ENCODE measurements around the gene XPR1. TPM values are rescaled to one million over a fixed set of nuclear protein-coding genes. Genes with fewer than 3 reads are reported as not detected.

Gene XPR1
- total and polyA plus RNA-seq, 10 of the 15 experiments (the other 5 are each of a cell fraction or from before 2014, with no cell fraction given): 1.1 to 33.9 (median 11.3) TPM

DNA sequence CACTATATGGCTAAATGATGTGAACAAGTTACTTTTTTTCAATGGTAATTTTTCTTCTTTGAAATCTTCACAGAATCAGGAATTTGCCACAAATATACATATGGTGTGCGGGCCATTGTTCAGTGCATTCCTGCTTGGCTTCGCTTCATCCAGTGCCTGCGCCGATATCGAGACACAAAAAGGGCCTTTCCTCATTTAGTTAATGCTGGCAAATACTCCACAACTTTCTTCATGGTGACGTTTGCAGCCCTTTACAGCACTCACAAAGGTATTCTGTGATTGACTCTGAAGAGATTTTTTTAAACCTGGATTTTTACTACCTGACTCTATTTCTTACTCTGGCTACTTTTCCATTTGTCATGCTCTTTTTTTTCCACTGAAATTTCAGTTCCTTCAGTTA, 204.6 kb downstream of the XPR1 start (continued):
- TF ChIP-seq, protein P1, sequence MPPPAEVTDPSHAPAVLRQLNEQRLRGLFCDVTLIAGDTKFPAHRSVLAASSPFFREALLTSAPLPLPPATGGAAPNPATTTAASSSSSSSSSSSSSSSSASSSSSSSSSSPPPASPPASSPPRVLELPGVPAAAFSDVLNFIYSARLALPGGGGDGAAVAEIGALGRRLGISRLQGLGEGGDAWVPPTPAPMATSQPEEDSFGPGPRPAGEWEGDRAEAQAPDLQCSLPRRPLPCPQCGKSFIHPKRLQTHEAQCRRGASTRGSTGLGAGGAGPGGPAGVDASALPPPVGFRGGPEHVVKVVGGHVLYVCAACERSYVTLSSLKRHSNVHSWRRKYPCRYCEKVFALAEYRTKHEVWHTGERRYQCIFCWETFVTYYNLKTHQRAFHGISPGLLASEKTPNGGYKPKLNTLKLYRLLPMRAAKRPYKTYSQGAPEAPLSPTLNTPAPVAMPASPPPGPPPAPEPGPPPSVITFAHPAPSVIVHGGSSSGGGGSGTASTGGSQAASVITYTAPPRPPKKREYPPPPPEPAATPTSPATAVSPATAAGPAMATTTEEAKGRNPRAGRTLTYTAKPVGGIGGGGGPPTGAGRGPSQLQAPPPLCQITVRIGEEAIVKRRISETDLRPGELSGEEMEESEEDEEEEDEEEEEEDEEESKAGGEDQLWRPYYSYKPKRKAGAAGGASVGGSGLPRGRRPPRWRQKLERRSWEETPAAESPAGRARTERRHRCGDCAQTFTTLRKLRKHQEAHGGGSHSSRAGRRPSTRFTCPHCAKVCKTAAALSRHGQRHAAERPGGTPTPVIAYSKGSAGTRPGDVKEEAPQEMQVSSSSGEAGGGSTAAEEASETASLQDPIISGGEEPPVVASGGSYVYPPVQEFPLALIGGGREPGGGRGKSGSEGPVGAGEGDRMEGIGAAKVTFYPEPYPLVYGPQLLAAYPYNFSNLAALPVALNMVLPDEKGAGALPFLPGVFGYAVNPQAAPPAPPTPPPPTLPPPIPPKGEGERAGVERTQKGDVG (CRISPR knock-in tag; IDR thresholded peaks at IDR 0.05): no peak
- TF ChIP-seq ZNF274 (IDR thresholded peaks at IDR 0.05; ENCODE audit: insufficient read depth, insufficient read length): no peak
- TF ChIP-seq, protein P2, sequence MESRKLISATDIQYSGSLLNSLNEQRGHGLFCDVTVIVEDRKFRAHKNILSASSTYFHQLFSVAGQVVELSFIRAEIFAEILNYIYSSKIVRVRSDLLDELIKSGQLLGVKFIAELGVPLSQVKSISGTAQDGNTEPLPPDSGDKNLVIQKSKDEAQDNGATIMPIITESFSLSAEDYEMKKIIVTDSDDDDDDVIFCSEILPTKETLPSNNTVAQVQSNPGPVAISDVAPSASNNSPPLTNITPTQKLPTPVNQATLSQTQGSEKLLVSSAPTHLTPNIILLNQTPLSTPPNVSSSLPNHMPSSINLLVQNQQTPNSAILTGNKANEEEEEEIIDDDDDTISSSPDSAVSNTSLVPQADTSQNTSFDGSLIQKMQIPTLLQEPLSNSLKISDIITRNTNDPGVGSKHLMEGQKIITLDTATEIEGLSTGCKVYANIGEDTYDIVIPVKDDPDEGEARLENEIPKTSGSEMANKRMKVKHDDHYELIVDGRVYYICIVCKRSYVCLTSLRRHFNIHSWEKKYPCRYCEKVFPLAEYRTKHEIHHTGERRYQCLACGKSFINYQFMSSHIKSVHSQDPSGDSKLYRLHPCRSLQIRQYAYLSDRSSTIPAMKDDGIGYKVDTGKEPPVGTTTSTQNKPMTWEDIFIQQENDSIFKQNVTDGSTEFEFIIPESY (IDR thresholded peaks at IDR 0.05): no peak
- no peak for TF ChIP-seq BACH1 (IDR thresholded peaks at IDR 0.05; ENCODE audit: borderline replicate concordance)
- TF ChIP-seq, protein P3, sequence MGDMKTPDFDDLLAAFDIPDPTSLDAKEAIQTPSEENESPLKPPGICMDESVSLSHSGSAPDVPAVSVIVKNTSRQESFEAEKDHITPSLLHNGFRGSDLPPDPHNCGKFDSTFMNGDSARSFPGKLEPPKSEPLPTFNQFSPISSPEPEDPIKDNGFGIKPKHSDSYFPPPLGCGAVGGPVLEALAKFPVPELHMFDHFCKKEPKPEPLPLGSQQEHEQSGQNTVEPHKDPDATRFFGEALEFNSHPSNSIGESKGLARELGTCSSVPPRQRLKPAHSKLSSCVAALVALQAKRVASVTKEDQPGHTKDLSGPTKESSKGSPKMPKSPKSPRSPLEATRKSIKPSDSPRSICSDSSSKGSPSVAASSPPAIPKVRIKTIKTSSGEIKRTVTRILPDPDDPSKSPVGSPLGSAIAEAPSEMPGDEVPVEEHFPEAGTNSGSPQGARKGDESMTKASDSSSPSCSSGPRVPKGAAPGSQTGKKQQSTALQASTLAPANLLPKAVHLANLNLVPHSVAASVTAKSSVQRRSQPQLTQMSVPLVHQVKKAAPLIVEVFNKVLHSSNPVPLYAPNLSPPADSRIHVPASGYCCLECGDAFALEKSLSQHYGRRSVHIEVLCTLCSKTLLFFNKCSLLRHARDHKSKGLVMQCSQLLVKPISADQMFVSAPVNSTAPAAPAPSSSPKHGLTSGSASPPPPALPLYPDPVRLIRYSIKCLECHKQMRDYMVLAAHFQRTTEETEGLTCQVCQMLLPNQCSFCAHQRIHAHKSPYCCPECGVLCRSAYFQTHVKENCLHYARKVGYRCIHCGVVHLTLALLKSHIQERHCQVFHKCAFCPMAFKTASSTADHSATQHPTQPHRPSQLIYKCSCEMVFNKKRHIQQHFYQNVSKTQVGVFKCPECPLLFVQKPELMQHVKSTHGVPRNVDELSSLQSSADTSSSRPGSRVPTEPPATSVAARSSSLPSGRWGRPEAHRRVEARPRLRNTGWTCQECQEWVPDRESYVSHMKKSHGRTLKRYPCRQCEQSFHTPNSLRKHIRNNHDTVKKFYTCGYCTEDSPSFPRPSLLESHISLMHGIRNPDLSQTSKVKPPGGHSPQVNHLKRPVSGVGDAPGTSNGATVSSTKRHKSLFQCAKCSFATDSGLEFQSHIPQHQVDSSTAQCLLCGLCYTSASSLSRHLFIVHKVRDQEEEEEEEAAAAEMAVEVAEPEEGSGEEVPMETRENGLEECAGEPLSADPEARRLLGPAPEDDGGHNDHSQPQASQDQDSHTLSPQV (IDR thresholded peaks at IDR 0.05): no peak
- TF ChIP-seq, protein P4, sequence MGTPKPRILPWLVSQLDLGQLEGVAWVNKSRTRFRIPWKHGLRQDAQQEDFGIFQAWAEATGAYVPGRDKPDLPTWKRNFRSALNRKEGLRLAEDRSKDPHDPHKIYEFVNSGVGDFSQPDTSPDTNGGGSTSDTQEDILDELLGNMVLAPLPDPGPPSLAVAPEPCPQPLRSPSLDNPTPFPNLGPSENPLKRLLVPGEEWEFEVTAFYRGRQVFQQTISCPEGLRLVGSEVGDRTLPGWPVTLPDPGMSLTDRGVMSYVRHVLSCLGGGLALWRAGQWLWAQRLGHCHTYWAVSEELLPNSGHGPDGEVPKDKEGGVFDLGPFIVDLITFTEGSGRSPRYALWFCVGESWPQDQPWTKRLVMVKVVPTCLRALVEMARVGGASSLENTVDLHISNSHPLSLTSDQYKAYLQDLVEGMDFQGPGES (IDR thresholded peaks at IDR 0.05): no peak
